ENCODE data around the gene CCSAP. TPM values are rescaled to one million over a fixed set of nuclear protein-coding genes. Genes with fewer than 3 reads are reported as not detected.

Gene CCSAP
- total and polyA plus RNA-seq, 2 of the 13 experiments (the other 11 are each of a cell fraction or from before 2014, with no cell fraction given): 3.7 to 9.0 TPM

- TF ChIP-seq SALL2 (CRISPR knock-in tag; IDR thresholded peaks at IDR 0.05) (0 out of 2 replicates have a peak, but pooled peaks have one; percentile 26), ZNF878 (CRISPR knock-in tag; IDR thresholded peaks at IDR 0.05) (no peak), ELK4 (CRISPR knock-in tag; IDR thresholded peaks at IDR 0.05; ENCODE audit: borderline replicate concordance) (no peak), POLR2AphosphoS5 (IDR thresholded peaks at IDR 0.05; ENCODE audit: low read depth, low read length) (peak; percentile 57; the same call in 1 of the 2 replicates), HDAC1 (CRISPR knock-in tag; IDR thresholded peaks at IDR 0.05) (peak; percentile 86), SP1 (IDR thresholded peaks at IDR 0.05) (no peak), SP1 (CRISPR knock-in tag; IDR thresholded peaks at IDR 0.05) (0 out of 2 replicates have a peak, but pooled peaks have one; percentile 35), SKIL (CRISPR knock-in tag; IDR thresholded peaks at IDR 0.05; ENCODE audit: borderline replicate concordance) (peak; percentile 36; the same call in 1 of the 2 replicates), MBNL3 (CRISPR knock-in tag; conservative IDR thresholded peaks at IDR 0.05) (no peak), ZNF672 (CRISPR knock-in tag; IDR thresholded peaks at IDR 0.05) (0 out of 2 replicates have a peak, but pooled peaks have one; percentile 37), HES4 (CRISPR knock-in tag; IDR thresholded peaks at IDR 0.05; ENCODE audit: borderline replicate concordance) (0 out of 2 replicates have a peak, but pooled peaks have one; percentile 43), ZFP36L2 (CRISPR knock-in tag; IDR thresholded peaks at IDR 0.05) (no peak), ZNF460 (CRISPR knock-in tag; IDR thresholded peaks at IDR 0.05; ENCODE audit: borderline replicate concordance) (no peak), MXI1 (IDR thresholded peaks at IDR 0.05; ENCODE audit: borderline replicate concordance, low read depth, low read length) (0 out of 3 replicates have a peak, but pooled peaks have one; percentile 0), TFDP1 (CRISPR knock-in tag; IDR thresholded peaks at IDR 0.05; ENCODE audit: borderline replicate concordance) (peak; percentile 79; the same call in 1 of the 2 replicates), HNRNPL (IDR thresholded peaks at IDR 0.05; ENCODE audit: low read depth, low read length) (0 out of 2 replicates have a peak, but pooled peaks have one; percentile 14)
- TF ChIP-seq, protein P1, sequence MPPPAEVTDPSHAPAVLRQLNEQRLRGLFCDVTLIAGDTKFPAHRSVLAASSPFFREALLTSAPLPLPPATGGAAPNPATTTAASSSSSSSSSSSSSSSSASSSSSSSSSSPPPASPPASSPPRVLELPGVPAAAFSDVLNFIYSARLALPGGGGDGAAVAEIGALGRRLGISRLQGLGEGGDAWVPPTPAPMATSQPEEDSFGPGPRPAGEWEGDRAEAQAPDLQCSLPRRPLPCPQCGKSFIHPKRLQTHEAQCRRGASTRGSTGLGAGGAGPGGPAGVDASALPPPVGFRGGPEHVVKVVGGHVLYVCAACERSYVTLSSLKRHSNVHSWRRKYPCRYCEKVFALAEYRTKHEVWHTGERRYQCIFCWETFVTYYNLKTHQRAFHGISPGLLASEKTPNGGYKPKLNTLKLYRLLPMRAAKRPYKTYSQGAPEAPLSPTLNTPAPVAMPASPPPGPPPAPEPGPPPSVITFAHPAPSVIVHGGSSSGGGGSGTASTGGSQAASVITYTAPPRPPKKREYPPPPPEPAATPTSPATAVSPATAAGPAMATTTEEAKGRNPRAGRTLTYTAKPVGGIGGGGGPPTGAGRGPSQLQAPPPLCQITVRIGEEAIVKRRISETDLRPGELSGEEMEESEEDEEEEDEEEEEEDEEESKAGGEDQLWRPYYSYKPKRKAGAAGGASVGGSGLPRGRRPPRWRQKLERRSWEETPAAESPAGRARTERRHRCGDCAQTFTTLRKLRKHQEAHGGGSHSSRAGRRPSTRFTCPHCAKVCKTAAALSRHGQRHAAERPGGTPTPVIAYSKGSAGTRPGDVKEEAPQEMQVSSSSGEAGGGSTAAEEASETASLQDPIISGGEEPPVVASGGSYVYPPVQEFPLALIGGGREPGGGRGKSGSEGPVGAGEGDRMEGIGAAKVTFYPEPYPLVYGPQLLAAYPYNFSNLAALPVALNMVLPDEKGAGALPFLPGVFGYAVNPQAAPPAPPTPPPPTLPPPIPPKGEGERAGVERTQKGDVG (CRISPR knock-in tag; IDR thresholded peaks at IDR 0.05; ENCODE audit: borderline replicate concordance): no peak
- TF ChIP-seq, protein P2, sequence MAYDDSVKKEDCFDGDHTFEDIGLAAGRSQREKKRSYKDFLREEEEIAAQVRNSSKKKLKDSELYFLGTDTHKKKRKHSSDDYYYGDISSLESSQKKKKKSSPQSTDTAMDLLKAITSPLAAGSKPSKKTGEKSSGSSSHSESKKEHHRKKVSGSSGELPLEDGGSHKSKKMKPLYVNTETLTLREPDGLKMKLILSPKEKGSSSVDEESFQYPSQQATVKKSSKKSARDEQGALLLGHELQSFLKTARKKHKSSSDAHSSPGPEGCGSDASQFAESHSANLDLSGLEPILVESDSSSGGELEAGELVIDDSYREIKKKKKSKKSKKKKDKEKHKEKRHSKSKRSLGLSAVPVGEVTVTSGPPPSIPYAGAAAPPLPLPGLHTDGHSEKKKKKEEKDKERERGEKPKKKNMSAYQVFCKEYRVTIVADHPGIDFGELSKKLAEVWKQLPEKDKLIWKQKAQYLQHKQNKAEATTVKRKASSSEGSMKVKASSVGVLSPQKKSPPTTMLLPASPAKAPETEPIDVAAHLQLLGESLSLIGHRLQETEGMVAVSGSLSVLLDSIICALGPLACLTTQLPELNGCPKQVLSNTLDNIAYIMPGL (CRISPR knock-in tag; IDR thresholded peaks at IDR 0.05; ENCODE audit: borderline replicate concordance in 1 of 2, low read depth in 1 of 2): peak; percentile 22 to 34; a peak in 2 of 4 replicates
Observed at GRCh38 chr1:229341774-229342655, 832 bp downstream of the CCSAP start (continued).
